BE2C (cell line): ENCODE measurements around the gene DMTF1.
"Not testable (repeated sequence)": the region's sequence is repeated elsewhere in the genome, so short reads cannot be mapped to it uniquely, and the experiment has no call there.

ENCODE experiments used
- DNase-seq: peaks from one replicate; pipeline ENCODE4 v3.0.0-alpha.2; 2020
- H3K27me3 ChIP-seq: fragments of 250-450 bp; sonication (Bioruptor Pico); 2 replicates; pipeline ENCODE4 v1.5.1; 2020; ENCODE audit warnings: mild to moderate bottlenecking
- H3K36me3 ChIP-seq: fragments of 250-450 bp; sonication (Bioruptor Pico); 2 replicates; pipeline ENCODE4 v1.5.1; 2020; ENCODE audit warnings: mild to moderate bottlenecking
- H3K4me1 ChIP-seq: fragments of 250-450 bp; sonication (Bioruptor Pico); 2 replicates; pipeline ENCODE4 v1.5.1; 2020
- H3K4me3 ChIP-seq: 2 replicates; pipeline ENCODE4 v1.5.1; 2011; ENCODE audit warnings: low read depth, low read length
- H3K9me3 ChIP-seq: fragments of 250-450 bp; sonication (Bioruptor Pico); 2 replicates; pipeline ENCODE4 v1.5.1; 2020
- TF ChIP-seq, protein P1 (sequence below): IDR thresholded peaks from 2 replicates; pipeline ENCODE4 v1.5.1; 2012; ENCODE audit warnings: mild to moderate bottlenecking, low read depth, low read length

The DMTF1 gene

DNA sequence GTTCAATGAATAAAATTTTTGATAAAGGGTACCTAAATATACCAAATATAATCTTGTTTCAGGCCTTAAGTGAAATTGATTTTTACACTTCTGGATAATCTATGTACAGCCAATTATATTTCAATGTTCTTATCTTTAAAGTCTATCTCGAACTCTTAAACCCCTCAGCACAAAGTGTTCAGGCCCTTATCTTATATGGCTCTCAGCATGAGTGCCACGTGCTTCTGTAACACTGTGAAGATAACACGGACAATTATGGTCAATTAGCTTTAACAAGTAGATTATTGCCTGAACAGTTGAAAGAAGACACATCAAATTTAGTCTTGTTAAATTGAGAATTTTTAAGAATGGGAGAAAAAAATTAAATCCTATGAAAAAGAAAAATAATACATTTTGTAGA, 40.4 kb upstream of the DMTF1 start:
- Histone ChIP-seq H3K4me1 (no peaks in the 10 kb centered on the region), H3K36me3 (no peaks in the 10 kb centered on the region), H3K4me3 (no peak overlapping the region), H3K27me3 (no peaks in the 10 kb centered on the region), H3K9me3 (no peaks in the 10 kb centered on the region)
- TF ChIP-seq, protein P1, sequence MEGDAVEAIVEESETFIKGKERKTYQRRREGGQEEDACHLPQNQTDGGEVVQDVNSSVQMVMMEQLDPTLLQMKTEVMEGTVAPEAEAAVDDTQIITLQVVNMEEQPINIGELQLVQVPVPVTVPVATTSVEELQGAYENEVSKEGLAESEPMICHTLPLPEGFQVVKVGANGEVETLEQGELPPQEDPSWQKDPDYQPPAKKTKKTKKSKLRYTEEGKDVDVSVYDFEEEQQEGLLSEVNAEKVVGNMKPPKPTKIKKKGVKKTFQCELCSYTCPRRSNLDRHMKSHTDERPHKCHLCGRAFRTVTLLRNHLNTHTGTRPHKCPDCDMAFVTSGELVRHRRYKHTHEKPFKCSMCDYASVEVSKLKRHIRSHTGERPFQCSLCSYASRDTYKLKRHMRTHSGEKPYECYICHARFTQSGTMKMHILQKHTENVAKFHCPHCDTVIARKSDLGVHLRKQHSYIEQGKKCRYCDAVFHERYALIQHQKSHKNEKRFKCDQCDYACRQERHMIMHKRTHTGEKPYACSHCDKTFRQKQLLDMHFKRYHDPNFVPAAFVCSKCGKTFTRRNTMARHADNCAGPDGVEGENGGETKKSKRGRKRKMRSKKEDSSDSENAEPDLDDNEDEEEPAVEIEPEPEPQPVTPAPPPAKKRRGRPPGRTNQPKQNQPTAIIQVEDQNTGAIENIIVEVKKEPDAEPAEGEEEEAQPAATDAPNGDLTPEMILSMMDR, result no peak
- DNase-seq, result no peak

DNA sequence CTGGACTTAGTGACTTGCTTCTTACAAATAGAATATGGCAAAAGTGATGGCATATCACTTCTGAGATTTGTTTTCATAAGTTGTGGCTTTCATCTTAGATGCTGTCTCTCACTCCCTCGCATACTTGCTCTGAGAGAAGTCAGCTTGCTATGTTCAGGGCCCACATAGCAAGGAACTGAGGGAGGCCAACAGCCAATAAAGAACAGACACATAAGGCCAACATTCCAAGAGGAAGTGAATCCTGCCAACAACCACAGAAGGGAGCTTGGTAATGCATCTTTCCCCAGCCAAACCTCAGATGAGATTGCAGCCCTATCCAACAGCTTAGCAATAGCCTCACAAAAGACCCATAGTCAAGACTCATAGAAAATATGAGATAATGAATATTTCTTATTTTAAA, 39.2 kb upstream of the DMTF1 start:
- Histone ChIP-seq H3K9me3 (no peaks in the 10 kb centered on the region), H3K4me1 (no peaks in the 10 kb centered on the region), H3K36me3 (no peaks in the 10 kb centered on the region), H3K4me3 (no peak overlapping the region), H3K27me3 (no peaks in the 10 kb centered on the region)
- no peak for DNase-seq
- TF ChIP-seq, protein P1, result no peak

DNA sequence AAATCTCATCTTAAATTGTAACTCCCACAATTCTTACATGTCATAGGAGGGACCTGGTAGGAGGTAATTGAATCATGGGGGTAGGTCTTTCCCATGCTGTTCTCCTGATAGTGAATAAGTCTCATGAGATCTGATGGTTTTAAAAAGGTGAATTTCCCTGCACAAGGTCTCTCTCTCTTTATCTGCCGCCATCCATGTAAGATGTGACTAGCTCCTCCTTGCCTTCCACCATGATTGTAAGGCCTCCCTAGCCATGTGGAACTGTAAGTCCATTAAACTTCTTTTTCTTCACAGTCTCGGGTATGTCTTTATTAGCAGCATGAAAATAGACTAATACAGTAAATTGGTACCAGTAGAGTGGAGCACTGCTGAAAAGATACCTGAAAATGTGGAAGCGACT, 38.3 kb upstream of the DMTF1 start:
- not testable (repeated sequence) for DNase-seq

DNA sequence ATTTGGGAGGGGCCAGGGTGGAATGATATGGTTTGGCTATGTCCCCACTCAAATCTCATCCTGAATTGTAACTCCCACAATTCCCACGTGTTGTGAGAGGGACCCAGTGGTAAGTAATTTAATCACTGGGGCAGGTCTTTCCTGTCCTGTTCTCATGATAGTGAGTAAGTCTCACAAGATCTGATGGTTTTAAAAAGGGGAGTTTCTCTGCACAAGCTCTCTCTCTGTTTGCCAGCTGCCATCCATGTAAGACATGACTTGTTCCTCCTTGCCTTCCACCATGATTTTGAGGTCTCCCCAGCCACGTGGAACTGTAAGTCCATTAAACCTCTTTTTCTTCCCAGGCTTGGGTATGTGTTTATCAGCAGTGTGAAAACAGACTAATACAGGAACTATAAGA, 36.5 kb upstream of the DMTF1 start:
- not testable (repeated sequence) for H3K36me3 ChIP-seq

More for the DNA sequence above, 38.3 kb upstream of the DMTF1 start:
- H3K36me3 ChIP-seq, H3K9me3 ChIP-seq, H3K27me3 ChIP-seq, H3K4me3 ChIP-seq, H3K4me1 ChIP-seq: not testable (repeated sequence)

DNA sequence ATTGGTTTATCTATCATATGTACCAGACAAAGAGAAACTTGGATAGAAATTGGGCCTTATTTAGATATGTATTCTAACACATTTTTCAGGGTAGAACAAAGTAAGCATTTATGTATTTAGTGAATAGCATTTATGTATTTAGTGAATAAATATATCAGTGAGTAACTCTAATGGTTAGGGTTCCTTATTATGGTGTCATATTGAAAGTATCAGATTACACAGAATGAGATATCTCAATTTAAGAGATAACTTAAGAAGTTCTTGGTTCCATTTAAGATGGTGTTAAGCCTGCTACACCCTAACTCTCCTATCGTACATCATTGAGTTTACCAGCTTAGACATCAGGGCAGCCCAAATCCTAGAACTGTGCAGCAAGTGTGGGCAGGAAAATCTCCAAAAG, 35.9 kb upstream of the DMTF1 start:
- Histone ChIP-seq H3K27me3 (no peaks in the 10 kb centered on the region), H3K36me3 (no peaks in the 10 kb centered on the region), H3K4me3 (no peak overlapping the region), H3K9me3 (no peaks in the 10 kb centered on the region), H3K4me1 (no peaks in the 10 kb centered on the region)
- no peak for DNase-seq
- TF ChIP-seq, protein P1, result no peak

More for the DNA sequence above, 36.5 kb upstream of the DMTF1 start:
- DNase-seq, H3K4me1 ChIP-seq, H3K4me3 ChIP-seq, H3K27me3 ChIP-seq, H3K9me3 ChIP-seq: not testable (repeated sequence)

DNA sequence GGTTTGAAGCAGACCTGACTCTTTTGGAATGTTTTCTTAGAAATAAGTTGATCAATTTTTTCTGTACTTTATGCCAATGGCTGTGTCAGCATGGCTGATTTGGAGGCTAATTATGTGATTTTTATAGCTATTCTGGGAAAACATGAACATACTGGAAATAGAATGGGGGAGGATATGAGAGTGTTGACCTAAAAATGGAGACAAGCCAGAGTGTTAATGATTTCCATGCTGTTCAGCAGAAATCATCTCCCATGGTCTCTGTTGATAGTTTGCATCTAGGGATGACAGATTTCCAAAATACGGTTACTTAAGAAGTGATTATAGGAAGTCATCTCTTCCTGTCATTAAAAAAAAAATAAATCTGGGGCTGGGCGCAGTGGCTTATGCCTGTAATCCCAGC, 32.7 kb upstream of the DMTF1 start:
- Histone ChIP-seq H3K4me3 (no peak overlapping the region), H3K36me3 (no peaks in the 10 kb centered on the region), H3K27me3 (no peaks in the 10 kb centered on the region), H3K9me3 (no peaks in the 10 kb centered on the region), H3K4me1 (no peaks in the 10 kb centered on the region)
- TF ChIP-seq, protein P1, result no peak
- no peak for DNase-seq

DNA sequence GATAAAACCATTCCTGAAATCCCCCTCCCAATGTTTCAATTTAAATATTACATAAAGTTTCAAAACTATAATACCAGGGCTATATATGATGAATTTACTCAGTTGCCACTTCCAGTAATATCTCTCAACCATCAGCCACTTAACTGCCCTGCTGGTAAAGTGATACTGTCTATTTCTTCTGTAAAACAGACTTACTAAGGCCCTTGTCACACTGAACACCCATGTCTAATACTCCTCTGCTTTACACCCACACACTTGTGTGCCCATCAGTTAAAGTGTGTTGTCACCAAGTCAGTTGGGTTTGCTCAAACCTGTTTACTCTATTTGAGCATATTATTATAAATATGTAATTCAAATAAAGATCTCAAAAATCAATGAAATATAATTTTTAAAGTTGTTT, 29.1 kb upstream of the DMTF1 start:
- no peak for DNase-seq
- Histone ChIP-seq H3K27me3 (peaks cover 5% of the 10 kb centered on the region; the same call in 1 of the 2 replicates), H3K4me3 (no peak overlapping the region), H3K4me1 (no peaks in the 10 kb centered on the region), H3K9me3 (no peaks in the 10 kb centered on the region), H3K36me3 (no peaks in the 10 kb centered on the region)
- TF ChIP-seq, protein P1, result no peak
